K562 (cell line): ENCODE measurements around the gene ZKSCAN4. TPM values are rescaled to one million over a fixed set of nuclear protein-coding genes. Genes with fewer than 3 reads are reported as not detected.
A peak's percentile ranks its signal among the peaks of the same experiment; 100 is the strongest.

Experiments
- ATAC-seq: fragments of 200-7000 bp; cut with Tn5 transposase; 3 replicates; pipeline ENCODE4 v1.9.1; 2020; ENCODE audit warnings: moderate library complexity
- BruUV-seq: library from RNA; stranded (reverse); fragments of 400-500 nt; replicated peaks from 2 replicates; lab custom pipeline; 2021; lab: Mats Ljungman, UMichigan
- CTCF ChIA-PET: fragments of 300-600 bp; formaldehyde crosslinking; extraction: SDS; loops from one replicate; lab custom pipeline; 2021; ENCODE audit warnings: low intra/inter-chr PET ratio; lab: Yijun Ruan, JAX
- POLR2A ChIA-PET: fragments of 300-600, 350-650 bp; sonication (Branson Sonifier 250); formaldehyde crosslinking; extraction: SDS; loops from one replicate; lab custom pipeline; 2021; ENCODE audit warnings: antibody characterized with exemption, inconsistent platforms; lab: Yijun Ruan, JAX
- DNase-seq, 4 experiments: peaks; one replicate each; pipeline versions ENCODE4 v3.0.0 to v3.0.0-alpha.2; 2011 to 2018; ENCODE audit warnings: low spot score in 3 of 4, mixed read lengths in 3 of 4; ENCODE audit errors: extremely low read depth in 1 of 4
- FAIRE-seq: peaks from 2 replicates; lab custom pipeline; 2011; peaks lifted over from hg19 to GRCh38; lab: Jason Lieb, UNC
- H2AFZ ChIP-seq: 2 replicates; pipeline ENCODE4 v1.6.0; 2011; ENCODE audit warnings: low read depth, low read length, control low read depth, inconsistent platforms
- H3K27ac ChIP-seq: fragments of 200-600 bp; 3 replicates; pipeline ENCODE4 v1.8.0; 2011; ENCODE audit warnings: low read depth, mild to moderate bottlenecking, control low read depth, inconsistent platforms, low read length, moderate library complexity, mixed read lengths; ENCODE audit errors: extremely low read depth
- H3K27me3 ChIP-seq, 2 experiments: fragments of 300-600 bp in 1 of 2; 2 replicates in 1 of 2; 3 replicates in 1 of 2; pipeline versions ENCODE4 v1.6.0 to v1.8.0; 2011; ENCODE audit warnings: inconsistent platforms in 2 of 2, low read length in 2 of 2, mild to moderate bottlenecking in 1 of 2, mixed read lengths in 1 of 2, moderate library complexity in 1 of 2; ENCODE audit not compliant: control insufficient read depth in 2 of 2, insufficient read depth in 2 of 2
- H3K36me3 ChIP-seq: fragments of 300-600 bp; 3 replicates; pipeline ENCODE4 v1.8.0; 2011; ENCODE audit warnings: mild to moderate bottlenecking, low read length, inconsistent platforms; ENCODE audit not compliant: control insufficient read depth, insufficient read depth
- H3K4me1 ChIP-seq, 2 experiments: fragments of 200-600 bp in 1 of 2; replicated peaks in 1 of 2; 2 replicates in 1 of 2; 3 replicates in 1 of 2; pipeline versions ENCODE4 v1.5.1 to v1.8.0; 2011; ENCODE audit warnings: inconsistent platforms in 2 of 2, low read length in 2 of 2, mild to moderate bottlenecking in 1 of 2, mixed read lengths in 1 of 2, moderate library complexity in 1 of 2; ENCODE audit not compliant: control insufficient read depth in 2 of 2, insufficient read depth in 2 of 2
- H3K4me2 ChIP-seq: 2 replicates; pipeline ENCODE4 v1.6.1; 2011; ENCODE audit warnings: low read length, control low read depth, inconsistent platforms, mixed read lengths; ENCODE audit not compliant: insufficient read depth
- H3K4me3 ChIP-seq: fragments of 200-600 bp; sonication (generic), shearing (Covaris generic); 2 replicates; pipeline ENCODE4 v1.5.1; 2016; ENCODE audit warnings: control low read depth, inconsistent platforms
- H3K79me2 ChIP-seq: fragments of 200-600 bp; 3 replicates; pipeline ENCODE4 v1.8.0; 2011; ENCODE audit warnings: low read length, inconsistent platforms; ENCODE audit not compliant: control insufficient read depth, insufficient read depth
- H3K9ac ChIP-seq, 2 experiments: 2 replicates each; pipeline versions ENCODE4 v1.6.0 to v1.6.1; 2011; ENCODE audit warnings: low read depth in 2 of 2, low read length in 2 of 2, control low read depth in 1 of 2, inconsistent platforms in 1 of 2, mild to moderate bottlenecking in 1 of 2, mixed read lengths in 1 of 2; ENCODE audit not compliant: insufficient read depth in 1 of 2
- H3K9me1 ChIP-seq: one replicate; pipeline ENCODE4 v1.6.0; 2011; ENCODE audit warnings: inconsistent platforms, mild to moderate bottlenecking, low read length, moderate library complexity; ENCODE audit not compliant: control insufficient read depth, insufficient read depth
- H3K9me3 ChIP-seq: replicated peaks from 2 replicates; pipeline ENCODE4 v1.5.1; 2011; ENCODE audit warnings: low read depth, low read length, inconsistent platforms; ENCODE audit not compliant: control insufficient read depth, insufficient read depth
- H4K20me1 ChIP-seq: replicated peaks from 2 replicates; pipeline ENCODE4 v1.6.1; 2011; ENCODE audit warnings: low read length, inconsistent platforms, mixed read lengths; ENCODE audit not compliant: control insufficient read depth, insufficient read depth
- ATF7 ChIP-seq: fragments of 450-650 bp; IDR thresholded peaks from 2 replicates; pipeline ENCODE4 v1.7.1; 2014; ENCODE audit warnings: mild to moderate bottlenecking, moderate library complexity
- CCNT2 ChIP-seq: IDR thresholded peaks from 2 replicates; pipeline ENCODE4 v1.6.1; 2011; ENCODE audit warnings: borderline replicate concordance, low read depth, mild to moderate bottlenecking, moderate library complexity, mixed read lengths, low read length; ENCODE audit not compliant: insufficient read length; ENCODE audit errors: extremely low read depth
- CSDE1 ChIP-seq, 2 experiments: fragments of 450-650 bp; IDR thresholded peaks; 2 replicates each; pipeline ENCODE4 v1.6.1; 2016; ENCODE audit warnings: mild to moderate bottlenecking in 1 of 2
- HDAC6 ChIP-seq: IDR thresholded peaks from 2 replicates; pipeline ENCODE4 v1.6.1; 2012; ENCODE audit warnings: low read depth, mild to moderate bottlenecking, control low read depth, inconsistent platforms, low read length, moderate library complexity
- HMGN3 ChIP-seq: IDR thresholded peaks from 2 replicates; pipeline ENCODE4 v1.6.1; 2011; ENCODE audit warnings: borderline replicate concordance, low read depth, mild to moderate bottlenecking, mixed read lengths, low read length; ENCODE audit not compliant: insufficient read length; ENCODE audit errors: extremely low read depth
- HOXB6 ChIP-seq: fragments of 250-450 bp; sonication (Bioruptor Pico); IDR thresholded peaks from 2 replicates; pipeline ENCODE4 v1.5.1; 2022; ENCODE audit warnings: mild to moderate bottlenecking, borderline replicate concordance
- KDM2B ChIP-seq: fragments of 250-450 bp; sonication (Bioruptor Pico); IDR thresholded peaks from 2 replicates; pipeline ENCODE4 v1.8.0; 2021; ENCODE audit warnings: mild to moderate bottlenecking, moderate library complexity
- NRF1 ChIP-seq, 2 experiments: fragments of 450-650 bp; IDR thresholded peaks in 1 of 2; conservative IDR thresholded peaks in 1 of 2; 2 replicates each; pipeline ENCODE4 v1.6.1; 2014; ENCODE audit warnings: mild to moderate bottlenecking in 2 of 2
- PCBP1 ChIP-seq: fragments of 200-400 bp; formaldehyde crosslinking; IDR thresholded peaks from 2 replicates; pipeline ENCODE4 v1.6.1; 2018; ENCODE audit warnings: mild to moderate bottlenecking, low read depth, low read length; ENCODE audit not compliant: poor library complexity, severe bottlenecking
- POLR2G ChIP-seq: fragments of 200-400 bp; formaldehyde crosslinking; IDR thresholded peaks from 2 replicates; pipeline ENCODE4 v1.6.1; 2017; ENCODE audit warnings: low read depth, mild to moderate bottlenecking, antibody characterized with exemption, low read length, moderate library complexity
- PRDM10 ChIP-seq: fragments of 450-650 bp; IDR thresholded peaks from 2 replicates; pipeline ENCODE4 v1.6.1; 2018; ENCODE audit not compliant: partially characterized antibody
- USF1 ChIP-seq: sonication (generic); formaldehyde crosslinking; IDR thresholded peaks from 2 replicates; pipeline ENCODE4 v1.9.0; 2022; ENCODE audit warnings: mild to moderate bottlenecking, missing genetic modification reagents
- YY1 ChIP-seq, 3 experiments: IDR thresholded peaks; 2 replicates each; pipeline ENCODE4 v1.6.1; 2011; ENCODE audit warnings: low read length in 2 of 3, mild to moderate bottlenecking in 2 of 3, moderate library complexity in 2 of 3, borderline replicate concordance in 1 of 3, control low read depth in 1 of 3, low read depth in 1 of 3; ENCODE audit not compliant: insufficient read depth in 3 of 3, insufficient replicate concordance in 2 of 3, control insufficient read depth in 1 of 3, insufficient read length in 1 of 3; ENCODE audit errors: extremely low read depth in 1 of 3
- WGBS: fragments of 100-300 bp; shearing (Covaris generic); methylation state at CpG from one replicate; pipeline ENCODE4 v1.1.6; 2016; ENCODE audit warnings: low coverage, mixed read lengths; ENCODE audit not compliant: insufficient coverage; ENCODE audit errors: missing lambda C conversion rate; 5-methylcytosine and 5-hydroxymethylcytosine counted together
- in situ Hi-C: fragments of 300-500 bp; cut with MboI; formaldehyde crosslinking; loops from 4 replicates; pipeline ENCODE4 v1.15.0; 2018; ENCODE audit warnings: inconsistent platforms, mixed read lengths
- intact Hi-C: fragments of 100-400 bp; cut with micrococcal nuclease; formaldehyde crosslinking; loops from 2 replicates; pipeline ENCODE4 v1.14.2; 2022
- polyA plus RNA-seq, 8 experiments: library from polyadenylated mRNA; depleted of rRNA in 4 of 8; stranded (reverse) in 5 of 8; unstranded in 3 of 8; fragments of >200 nt; fragmentation: Nextera tagmentation in 2 of 8; fragmentation: Illumina TruSeq in 1 of 8; extraction: Ambion mirVana in 2 of 8; extraction: Trizol in 1 of 8; gene quantifications; 2 replicates each; pipeline versions ENCODE4 v1.2.1 to v1.2.3, GENCODE V29; 2011 to 2014; ENCODE audit warnings: inconsistent platforms in 1 of 8, missing spikeins in 1 of 8
- total RNA-seq, 7 experiments: library from RNA; depleted of rRNA in 6 of 7; stranded (reverse); fragments of >200 nt in 6 of 7; fragmentation: Illumina TruSeq in 2 of 7; extraction: Trizol in 2 of 7; gene quantifications; 2 replicates each; pipeline versions ENCODE4 v1.2.1 to v1.2.3, GENCODE V29; 2011 to 2021; ENCODE audit warnings: low replicate concordance in 1 of 7
- TF ChIP-seq, protein P1 (sequence below), 2 experiments: IDR thresholded peaks; 2 replicates each; pipeline ENCODE4 v1.6.1; 2011; ENCODE audit warnings: borderline replicate concordance in 1 of 2, control low read depth in 1 of 2, low read depth in 1 of 2, low read length in 1 of 2, mild to moderate bottlenecking in 1 of 2, mixed read lengths in 1 of 2, moderate library complexity in 1 of 2; ENCODE audit not compliant: insufficient read depth in 1 of 2, insufficient read length in 1 of 2, poor library complexity in 1 of 2, severe bottlenecking in 1 of 2; ENCODE audit errors: extremely low read depth in 1 of 2

Gene ZKSCAN4
- total and polyA plus RNA-seq, 9 of the 15 experiments (the other 6 are each of a cell fraction or from before 2014, with no cell fraction given): 1.2 to 5.3 (median 4.7) TPM

DNA sequence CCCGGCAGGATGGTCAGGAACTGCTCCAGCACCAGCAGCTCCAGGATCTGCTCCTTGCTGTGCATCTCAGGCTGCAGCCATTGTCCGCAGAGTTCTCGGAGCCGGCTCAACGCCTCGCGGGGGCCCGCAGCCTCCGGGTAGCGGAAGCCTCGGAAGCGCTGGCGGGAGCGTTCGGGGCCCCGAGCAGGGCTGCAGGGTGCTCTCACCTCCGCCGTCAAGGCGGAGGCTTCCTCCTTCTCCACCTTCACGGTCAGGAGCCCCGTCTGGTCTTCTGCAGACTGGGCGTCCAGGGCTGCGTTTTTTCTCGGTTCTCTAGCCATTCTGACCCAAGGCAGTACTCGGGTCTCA is 434 bp downstream of the ZKSCAN4 start:
- peak overlapping the region; percentile 99 for H3K4me2 ChIP-seq
- TF ChIP-seq CSDE1 (IDR thresholded peaks at IDR 0.05): no peak
- peak; percentile 71 for TF ChIP-seq POLR2G
- no peak for TF ChIP-seq ATF7
- TF ChIP-seq CCNT2: peak; percentile 32
- peak in 2 of 3 experiments; percentile 17 to 61 for TF ChIP-seq YY1 (IDR thresholded peaks at IDR 0.05; ENCODE audit: borderline replicate concordance in 1 of 3, control insufficient read depth in 1 of 3, extremely low read depth in 1 of 3, insufficient read depth in 3 of 3, insufficient read length in 1 of 3, insufficient replicate concordance in 2 of 3, low read depth in 1 of 3, low read length in 2 of 3)
- TF ChIP-seq HMGN3: peak; percentile 46
- no peak for TF ChIP-seq HDAC6
- TF ChIP-seq NRF1 (conservative IDR thresholded peaks at IDR 0.05 in 1 of 2, IDR thresholded peaks at IDR 0.05 in 1 of 2): peak in 1 of 2 experiments; percentile 14; a peak in 1 of 4 replicates
- TF ChIP-seq, protein P1, sequence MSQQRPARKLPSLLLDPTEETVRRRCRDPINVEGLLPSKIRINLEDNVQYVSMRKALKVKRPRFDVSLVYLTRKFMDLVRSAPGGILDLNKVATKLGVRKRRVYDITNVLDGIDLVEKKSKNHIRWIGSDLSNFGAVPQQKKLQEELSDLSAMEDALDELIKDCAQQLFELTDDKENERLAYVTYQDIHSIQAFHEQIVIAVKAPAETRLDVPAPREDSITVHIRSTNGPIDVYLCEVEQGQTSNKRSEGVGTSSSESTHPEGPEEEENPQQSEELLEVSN (IDR thresholded peaks at IDR 0.05; ENCODE audit: borderline replicate concordance in 1 of 2, extremely low read depth in 1 of 2, insufficient read depth in 1 of 2, insufficient read length in 1 of 2, low read depth in 1 of 2, low read length in 1 of 2, poor library complexity in 1 of 2, severe bottlenecking in 1 of 2): peak in 1 of 2 experiments; percentile 42
- TF ChIP-seq KDM2B (CRISPR knock-in tag): 0 out of 2 replicates have a peak, but pooled peaks have one; percentile 1
- TF ChIP-seq PCBP1: no peak
- TF ChIP-seq PRDM10: no peak
- TF ChIP-seq USF1 (CRISPR knock-in tag): peak; percentile 4; the same call in 1 of the 2 replicates
- TF ChIP-seq HOXB6: no peak

More for the DNA sequence above, 434 bp downstream of the ZKSCAN4 start:
- Histone ChIP-seq H3K9ac (peak overlapping the region; percentile 77 to 96), H2AFZ (peak overlapping the region; percentile 97), H3K27ac (peak overlapping the region; percentile 49), H3K27me3 (no peaks in the 10 kb centered on the region), H3K79me2 (peaks cover 19% of the 10 kb centered on the region), H4K20me1 (no peaks in the 10 kb centered on the region), H3K9me3 (0 out of 2 replicates have a peak, but pooled peaks cover 2% of the 10 kb centered on the region), H3K9me1 (no peaks in the 10 kb centered on the region), H3K4me1 (peaks cover 10 to 24% of the 10 kb centered on the region in 2 experiments), H3K4me3 (peak overlapping the region; percentile 73), H3K36me3 (peaks cover 19% of the 10 kb centered on the region; the same call in 2 of the 3 replicates)
- FAIRE-seq (no peak), DNase-seq (peak; percentile 33 to 42 (median 40)), ATAC-seq (peak; percentile 71)
- in situ Hi-C loops (no loop called here), intact Hi-C loops (loop anchor here (1.0 kb wide), 3 partner anchors 26 to 115 kb away; partner anchors contain the start of genes ZKSCAN8 and ZSCAN9)
- BruUV-seq: TSS peak; percentile 76
- CTCF ChIA-PET: interaction anchor here (0.8 kb wide), 1 partner anchor 100 kb away, joined by 3 read pairs; no protein-coding TSS in a partner anchor
- POLR2A ChIA-PET: interaction anchor here (0.6 to 8.3 kb wide), 9 partner anchors 16 to 187 kb away, joined by 3 to 73 read pairs (median 5); partner anchors contain the start of genes PGBD1, ZKSCAN8, ZSCAN26 and ZSCAN31
- 2% methylated on average over 21 of the region's 25 CpGs for WGBS
